ENCODE measurements around the gene ERAP2. TPM values are rescaled to one million over a fixed set of nuclear protein-coding genes. Genes with fewer than 3 reads are reported as not detected.
A peak's percentile ranks its signal among the peaks of the same experiment; 100 is the strongest.

Gene ERAP2
- total RNA-seq, 2 experiments from 2014 or later, result 19.5 to 29.3 TPM

DNA sequence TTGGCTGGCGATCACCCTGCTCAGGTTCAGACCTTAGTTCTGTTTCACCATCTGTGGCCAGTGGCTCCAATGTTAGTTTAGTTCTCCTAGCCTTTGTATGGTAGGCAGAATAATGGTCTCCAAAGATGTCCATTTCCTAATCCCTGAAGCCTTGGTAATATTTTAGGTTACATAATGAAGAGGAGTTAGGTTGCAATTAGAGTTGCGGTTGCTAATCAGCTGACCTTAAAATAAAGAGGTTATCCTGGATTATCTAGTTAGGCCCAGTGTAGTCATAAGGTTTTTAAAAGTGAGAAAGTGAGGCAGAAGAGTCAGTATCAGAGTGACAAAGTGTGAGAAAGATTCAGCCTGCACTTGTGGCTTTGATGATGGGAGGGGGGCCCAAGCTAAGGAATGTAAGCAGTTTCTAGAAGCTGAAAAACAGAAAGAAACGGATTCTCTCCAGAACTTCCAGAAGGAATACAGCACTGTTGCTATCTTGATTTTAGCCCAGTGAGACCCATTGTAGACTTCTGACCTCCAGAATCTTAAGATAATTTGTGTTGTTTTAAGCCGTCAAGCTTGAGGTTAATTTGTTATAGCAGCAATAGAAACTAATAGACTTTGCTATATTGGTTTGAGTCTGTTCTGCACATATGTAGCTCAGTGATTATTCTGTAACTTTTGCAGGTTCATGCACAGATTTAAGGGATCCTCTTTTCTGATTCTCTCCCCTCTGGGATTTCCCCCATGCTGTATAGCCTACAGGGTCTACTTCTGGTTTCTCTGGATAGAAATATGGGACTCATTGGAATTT is 81.2 kb downstream of the ERAP2 start:
- Histone ChIP-seq H3K36me3 (ENCODE audit: insufficient read depth, low read length) (peaks cover 12% of the 10 kb centered on the region), H3K9me2 (ENCODE audit: insufficient read depth, low read length) (no peaks in the 10 kb centered on the region), H3K4me1 (ENCODE audit: insufficient read depth, low read length, poor library complexity, severe bottlenecking) (peaks cover 56% of the 10 kb centered on the region), H3K4me3 (ENCODE audit: low read depth, low read length, poor library complexity, severe bottlenecking) (peak overlapping the region; percentile 82), H3K27ac (ENCODE audit: low read depth, low read length, poor library complexity, severe bottlenecking) (peak overlapping the region; percentile 98), H3K4me2 (ENCODE audit: low read length) (peak overlapping the region; percentile 83), H4K20me1 (ENCODE audit: insufficient read depth, low read length) (no peaks in the 10 kb centered on the region), H2AFZ (ENCODE audit: low read length) (peak overlapping the region; percentile 4; the same call in 1 of the 2 replicates), H3K79me2 (ENCODE audit: insufficient read depth, low read depth, low read length) (peaks cover 97% of the 10 kb centered on the region), H3K9me3 (ENCODE audit: low read length) (no peaks in the 10 kb centered on the region; the same call in 1 of the 2 replicates)
- intact Hi-C loops (cut with micrococcal nuclease; ENCODE audit: unreplicated experiment), result loop anchor here (1.0 kb wide), 1 partner anchor 22 kb away; no protein-coding TSS in a partner anchor
- POLR2A ChIA-PET, result interaction anchor here (0.5 to 7.1 kb wide), 17 partner anchors 9 to 204 kb away, joined by 3 to 53 read pairs (median 4); partner anchors contain the start of genes ERAP2 and LNPEP
- TSS peak; percentile 31 for BruUV-seq (replicated peaks)
- TF ChIP-seq EZH2phosphoT487 (IDR thresholded peaks at IDR 0.05; ENCODE audit: borderline replicate concordance, low read depth, low read length), result no peak
- TF ChIP-seq, protein P1, sequence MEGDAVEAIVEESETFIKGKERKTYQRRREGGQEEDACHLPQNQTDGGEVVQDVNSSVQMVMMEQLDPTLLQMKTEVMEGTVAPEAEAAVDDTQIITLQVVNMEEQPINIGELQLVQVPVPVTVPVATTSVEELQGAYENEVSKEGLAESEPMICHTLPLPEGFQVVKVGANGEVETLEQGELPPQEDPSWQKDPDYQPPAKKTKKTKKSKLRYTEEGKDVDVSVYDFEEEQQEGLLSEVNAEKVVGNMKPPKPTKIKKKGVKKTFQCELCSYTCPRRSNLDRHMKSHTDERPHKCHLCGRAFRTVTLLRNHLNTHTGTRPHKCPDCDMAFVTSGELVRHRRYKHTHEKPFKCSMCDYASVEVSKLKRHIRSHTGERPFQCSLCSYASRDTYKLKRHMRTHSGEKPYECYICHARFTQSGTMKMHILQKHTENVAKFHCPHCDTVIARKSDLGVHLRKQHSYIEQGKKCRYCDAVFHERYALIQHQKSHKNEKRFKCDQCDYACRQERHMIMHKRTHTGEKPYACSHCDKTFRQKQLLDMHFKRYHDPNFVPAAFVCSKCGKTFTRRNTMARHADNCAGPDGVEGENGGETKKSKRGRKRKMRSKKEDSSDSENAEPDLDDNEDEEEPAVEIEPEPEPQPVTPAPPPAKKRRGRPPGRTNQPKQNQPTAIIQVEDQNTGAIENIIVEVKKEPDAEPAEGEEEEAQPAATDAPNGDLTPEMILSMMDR (conservative IDR thresholded peaks at IDR 0.05; ENCODE audit: low read length), result no peak
- peak; percentile 33 for DNase-seq (ENCODE audit: low spot score)
- CTCF ChIA-PET (ENCODE audit: unreplicated experiment), result interaction anchor here (1.1 kb wide), 1 partner anchor 24 kb away, joined by 3 read pairs; no protein-coding TSS in a partner anchor

DNA sequence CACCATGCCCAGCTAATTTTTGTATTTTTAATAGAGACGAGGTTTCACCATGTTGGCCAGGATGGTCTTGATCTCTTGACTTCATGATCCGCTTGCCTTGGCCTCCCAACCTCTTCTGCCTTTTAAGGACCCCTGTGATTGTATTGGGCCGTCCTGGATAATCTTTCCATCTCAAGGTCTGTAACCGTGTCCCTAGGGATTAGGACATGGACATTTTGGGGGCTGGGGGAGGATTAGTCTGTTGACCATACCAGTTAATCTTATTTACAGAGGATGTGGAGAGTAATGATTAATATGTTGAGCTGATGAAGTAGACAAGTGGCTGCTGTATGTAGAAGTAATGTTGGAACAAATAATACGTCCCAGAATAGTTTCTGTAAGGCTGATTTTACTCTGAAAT is 82.7 kb downstream of the ERAP2 start:
- TF ChIP-seq EZH2phosphoT487 (IDR thresholded peaks at IDR 0.05; ENCODE audit: borderline replicate concordance, low read depth, low read length), result no peak
- TF ChIP-seq, protein P1 (conservative IDR thresholded peaks at IDR 0.05; ENCODE audit: low read length), result no peak
- H3K79me2 ChIP-seq (ENCODE audit: insufficient read depth, low read depth, low read length), result peaks cover 97% of the 10 kb centered on the region
- DNase-seq (ENCODE audit: low spot score), result peak; percentile 47
- peak overlapping the region; percentile 83 for H3K4me2 ChIP-seq (ENCODE audit: low read length)
- no peak overlapping the region for H2AFZ ChIP-seq (ENCODE audit: low read length)
- no peaks in the 10 kb centered on the region for H4K20me1 ChIP-seq (ENCODE audit: insufficient read depth, low read length)
- peaks cover 56% of the 10 kb centered on the region for H3K4me1 ChIP-seq (ENCODE audit: insufficient read depth, low read length, poor library complexity, severe bottlenecking)
- peak overlapping the region; percentile 98 for H3K27ac ChIP-seq (ENCODE audit: low read depth, low read length, poor library complexity, severe bottlenecking)
- H3K9me3 ChIP-seq (ENCODE audit: low read length), result no peaks in the 10 kb centered on the region; the same call in 1 of the 2 replicates
- ChIA-PET POLR2A (interaction anchor here (0.7 to 7.1 kb wide), 12 partner anchors 13 to 180 kb away, joined by 3 to 53 read pairs (median 8); partner anchors contain the start of genes ERAP2 and LNPEP), CTCF (ENCODE audit: unreplicated experiment) (no interaction called here)
- TSS peak; percentile 49 for BruUV-seq (replicated peaks)
- intact Hi-C loops (cut with micrococcal nuclease; ENCODE audit: unreplicated experiment), result loop anchor here (1.0 kb wide), 1 partner anchor 24 kb away; no protein-coding TSS in a partner anchor
- H3K36me3 ChIP-seq (ENCODE audit: insufficient read depth, low read length), result peaks cover 21% of the 10 kb centered on the region
- H3K4me3 ChIP-seq (ENCODE audit: low read depth, low read length, poor library complexity, severe bottlenecking), result peak overlapping the region; percentile 82
- H3K9me2 ChIP-seq (ENCODE audit: insufficient read depth, low read length), result no peaks in the 10 kb centered on the region
